ENCODE measurements around the gene TP53INP2.
"Not testable (repeated sequence)": the region's sequence is repeated elsewhere in the genome, so short reads cannot be mapped to it uniquely, and the experiment has no call there.

TP53INP2 gene

DNA sequence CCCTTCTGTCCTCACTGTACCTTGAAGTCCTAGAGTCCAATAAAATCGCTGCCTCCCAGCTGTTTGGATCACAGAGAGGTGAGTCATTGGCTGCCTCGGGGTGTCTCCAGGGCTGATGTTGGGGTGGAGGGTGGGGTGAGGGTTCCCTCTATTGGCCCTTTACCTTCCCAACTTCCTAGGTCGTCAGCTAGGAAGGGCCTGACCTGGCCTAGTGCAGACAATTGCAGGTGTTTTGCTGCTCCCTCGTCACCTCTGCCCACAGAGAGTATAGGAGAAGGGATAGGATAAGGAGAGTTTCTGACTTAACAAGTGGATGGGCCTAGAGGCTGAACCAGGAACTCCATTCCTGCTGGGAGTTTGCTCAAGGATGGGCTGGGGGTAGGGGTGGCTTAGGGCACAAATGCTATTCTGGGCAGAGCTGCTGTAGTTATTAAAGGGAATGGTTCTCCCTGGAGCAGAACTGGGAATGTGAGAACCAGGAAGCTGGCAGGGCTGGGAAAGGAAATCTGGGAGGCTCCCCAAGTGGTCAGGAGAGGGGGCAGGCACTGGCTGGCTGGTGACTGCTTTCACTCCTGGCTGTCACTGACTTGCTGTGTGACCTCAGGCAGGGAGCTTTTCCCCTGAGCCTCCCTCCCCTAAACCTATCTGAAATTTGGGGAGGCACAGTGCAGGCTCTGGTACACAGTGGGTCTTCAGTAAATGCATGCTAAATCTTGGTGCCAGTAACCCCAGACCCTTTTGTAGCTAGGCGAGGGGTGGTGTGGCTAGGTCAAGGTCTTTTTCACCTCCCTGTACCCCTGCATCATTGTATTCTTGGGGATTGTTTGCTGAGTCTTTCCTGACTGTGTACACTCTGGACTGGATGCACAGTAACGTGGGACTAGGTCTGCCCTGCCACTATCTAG, 1.5 kb downstream of the TP53INP2 start:
- no peak for DNase-seq (ENCODE audit: low read depth)

DNA sequence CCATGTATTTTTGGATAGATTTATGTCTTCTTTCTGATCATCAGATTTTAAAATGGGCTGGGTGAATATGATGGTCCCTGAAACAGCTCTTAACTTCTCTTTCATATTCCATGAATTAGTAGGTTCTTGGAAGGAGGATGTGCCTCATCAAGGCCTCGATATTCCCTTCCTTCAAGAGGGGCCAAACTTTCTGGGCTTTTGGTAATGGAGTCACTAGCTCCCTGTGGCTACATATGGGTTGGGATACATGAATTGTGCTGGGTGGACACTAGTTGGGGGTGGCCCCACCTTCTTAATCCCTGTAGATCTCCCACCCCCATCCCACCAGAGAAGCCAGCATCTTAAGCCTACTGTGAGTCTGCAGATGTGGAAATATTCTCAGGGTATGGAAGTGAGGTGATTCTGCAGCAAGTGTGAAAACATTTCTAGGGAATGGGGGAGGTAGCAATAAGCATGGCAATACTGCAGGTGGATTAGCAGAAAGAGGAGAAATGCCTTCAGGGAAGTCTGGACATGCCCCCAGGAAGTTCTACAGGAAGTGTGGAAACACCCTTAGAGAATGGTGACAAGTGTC, 2.2 kb downstream of the TP53INP2 start:
- DNase-seq (ENCODE audit: low read depth) = no peak

DNA sequence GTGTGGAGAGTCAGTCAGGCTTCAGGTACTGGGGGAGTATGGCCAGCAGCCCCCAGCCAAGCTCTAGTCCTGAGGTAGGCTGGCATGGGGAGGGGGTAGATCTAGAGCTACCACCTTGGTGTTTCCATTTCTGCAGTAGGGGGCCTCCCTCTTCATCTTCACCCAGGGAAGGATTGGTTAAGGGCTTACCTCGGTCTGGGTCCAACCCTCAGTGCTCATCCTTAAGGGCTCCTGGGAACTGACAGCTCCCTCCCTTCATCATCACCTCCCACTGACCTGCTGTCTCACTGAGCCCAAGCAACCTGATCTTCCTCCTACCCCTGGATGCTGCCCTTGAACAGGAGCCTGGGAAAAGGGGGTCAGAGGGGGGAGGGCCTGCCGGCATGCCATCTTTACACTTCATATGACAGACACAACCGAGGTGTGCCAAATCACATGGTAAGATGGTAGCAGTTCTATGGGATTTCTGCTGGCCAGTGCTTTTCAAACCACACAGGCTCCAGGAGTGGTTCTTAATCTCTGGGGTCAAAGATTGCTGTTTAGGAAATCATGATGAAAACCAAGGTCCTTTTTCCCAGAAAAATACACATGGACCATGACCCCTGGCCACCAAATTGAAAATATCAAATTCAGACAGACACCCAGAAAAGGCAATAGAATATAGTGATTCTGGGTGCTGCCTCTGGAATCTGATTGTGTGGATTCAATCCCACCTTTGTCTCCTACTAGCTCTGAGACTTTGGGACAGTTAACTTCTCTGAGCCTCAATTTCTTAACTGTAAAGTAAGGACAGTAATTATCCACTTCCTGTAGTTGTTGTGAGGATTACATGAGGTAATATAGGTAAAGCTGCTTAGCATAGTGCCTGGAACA, 3.0 kb downstream of the TP53INP2 start:
- DNase-seq (ENCODE audit: low read depth) = no peak

DNA sequence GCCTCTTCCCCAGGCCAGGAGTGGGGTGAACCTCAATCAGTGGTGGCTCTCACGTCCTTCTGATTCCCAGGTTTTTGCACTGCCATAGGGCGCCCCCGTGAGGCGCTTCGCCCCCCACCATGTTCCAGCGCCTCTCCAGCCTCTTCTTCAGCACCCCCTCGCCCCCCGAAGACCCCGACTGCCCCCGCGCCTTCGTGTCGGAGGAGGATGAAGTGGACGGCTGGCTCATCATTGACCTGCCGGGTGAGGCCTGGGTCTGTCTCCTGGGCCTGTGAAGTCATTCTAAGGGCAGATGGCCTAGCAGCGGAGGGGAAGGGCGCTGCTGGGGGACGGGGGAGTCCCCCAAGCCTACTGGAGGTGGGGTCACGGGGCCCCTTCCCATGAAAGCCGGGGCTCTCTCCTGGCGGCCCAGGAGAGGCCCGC, 4.5 kb downstream of the TP53INP2 start:
- peak; percentile 31 for DNase-seq (ENCODE audit: low read depth)

DNA sequence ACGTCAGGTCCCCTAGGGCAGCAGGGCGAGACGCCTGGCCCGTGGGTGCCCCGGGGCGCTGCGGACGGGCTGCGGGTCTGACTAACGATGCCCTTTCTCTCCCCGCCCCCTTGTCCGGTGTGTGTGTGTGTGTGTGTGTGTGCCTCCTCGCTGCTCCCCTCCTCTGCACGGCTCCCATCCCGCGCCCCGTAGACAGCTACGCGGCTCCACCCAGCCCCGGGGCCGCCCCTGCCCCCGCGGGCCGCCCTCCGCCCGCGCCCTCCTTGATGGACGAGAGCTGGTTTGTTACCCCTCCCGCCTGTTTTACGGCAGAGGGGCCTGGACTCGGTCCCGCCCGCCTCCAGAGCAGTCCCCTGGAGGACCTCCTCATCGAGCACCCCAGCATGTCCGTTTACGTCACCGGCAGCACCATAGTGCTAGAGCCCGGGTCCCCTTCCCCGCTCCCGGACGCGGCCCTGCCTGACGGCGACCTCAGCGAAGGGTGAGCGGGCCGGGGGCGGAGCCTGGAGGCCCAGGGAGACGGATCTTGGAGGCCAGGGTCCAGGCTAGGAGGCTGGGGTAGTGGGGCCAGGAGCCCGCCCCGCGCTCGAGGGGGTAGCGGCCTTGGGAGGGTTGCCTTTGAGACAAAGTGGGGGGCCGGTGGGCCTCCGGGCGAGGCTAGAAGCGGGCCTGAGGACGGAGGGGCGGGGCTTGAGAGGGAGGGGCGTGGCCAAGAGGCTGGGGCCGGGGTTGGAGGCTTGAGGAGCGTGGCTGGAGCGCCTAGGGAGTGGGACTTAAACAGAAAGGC, 5.1 kb downstream of the TP53INP2 start:
- peak; percentile 64 for DNase-seq (ENCODE audit: low read depth)

DNA sequence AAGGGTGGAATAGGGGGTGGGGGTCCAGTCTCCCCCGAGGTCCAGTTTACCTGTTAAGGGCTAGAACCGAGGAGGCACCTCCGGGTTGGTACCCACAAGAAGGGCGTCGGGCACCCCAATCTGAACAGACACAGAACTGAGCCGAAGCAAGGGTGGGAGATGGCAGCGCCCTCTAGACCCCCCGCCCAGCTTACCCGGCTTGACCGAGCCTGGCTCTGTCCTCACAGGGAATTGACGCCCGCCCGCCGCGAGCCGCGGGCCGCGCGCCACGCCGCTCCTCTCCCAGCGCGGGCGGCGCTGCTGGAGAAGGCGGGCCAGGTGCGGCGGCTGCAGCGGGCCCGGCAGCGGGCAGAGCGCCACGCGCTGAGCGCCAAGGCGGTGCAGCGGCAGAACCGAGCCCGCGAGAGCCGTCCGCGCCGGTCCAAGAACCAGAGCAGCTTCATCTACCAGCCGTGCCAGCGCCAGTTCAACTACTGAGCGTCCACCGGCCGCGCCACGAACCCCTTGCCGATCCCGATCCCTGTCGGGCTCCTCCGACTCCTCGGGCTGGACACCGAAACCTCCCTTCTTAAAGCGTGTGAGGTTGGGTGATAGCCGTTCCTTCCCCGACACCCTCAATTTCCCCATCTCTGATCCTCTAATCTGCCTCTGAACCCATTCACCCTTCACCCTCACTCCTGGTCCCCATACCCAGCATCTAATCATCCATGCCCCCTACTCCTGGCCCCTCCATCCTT, 5.9 kb downstream of the TP53INP2 start:
- DNase-seq (ENCODE audit: low read depth) = peak; percentile 42

DNA sequence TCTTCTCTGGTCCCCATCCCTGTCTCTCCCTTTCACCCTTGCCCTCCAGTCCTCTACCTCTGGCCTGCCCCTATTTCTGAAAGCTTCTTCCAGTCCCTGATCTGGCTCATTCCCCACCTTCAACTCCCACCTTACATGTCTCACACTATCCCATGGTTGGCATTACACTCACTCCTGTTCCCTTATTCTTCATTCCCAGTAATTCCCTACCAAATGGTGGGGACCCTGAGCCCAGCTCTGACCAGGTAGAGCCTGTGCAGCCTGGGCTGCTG, 6.4 kb downstream of the TP53INP2 start:
- DNase-seq (ENCODE audit: low read depth) = no peak

DNA sequence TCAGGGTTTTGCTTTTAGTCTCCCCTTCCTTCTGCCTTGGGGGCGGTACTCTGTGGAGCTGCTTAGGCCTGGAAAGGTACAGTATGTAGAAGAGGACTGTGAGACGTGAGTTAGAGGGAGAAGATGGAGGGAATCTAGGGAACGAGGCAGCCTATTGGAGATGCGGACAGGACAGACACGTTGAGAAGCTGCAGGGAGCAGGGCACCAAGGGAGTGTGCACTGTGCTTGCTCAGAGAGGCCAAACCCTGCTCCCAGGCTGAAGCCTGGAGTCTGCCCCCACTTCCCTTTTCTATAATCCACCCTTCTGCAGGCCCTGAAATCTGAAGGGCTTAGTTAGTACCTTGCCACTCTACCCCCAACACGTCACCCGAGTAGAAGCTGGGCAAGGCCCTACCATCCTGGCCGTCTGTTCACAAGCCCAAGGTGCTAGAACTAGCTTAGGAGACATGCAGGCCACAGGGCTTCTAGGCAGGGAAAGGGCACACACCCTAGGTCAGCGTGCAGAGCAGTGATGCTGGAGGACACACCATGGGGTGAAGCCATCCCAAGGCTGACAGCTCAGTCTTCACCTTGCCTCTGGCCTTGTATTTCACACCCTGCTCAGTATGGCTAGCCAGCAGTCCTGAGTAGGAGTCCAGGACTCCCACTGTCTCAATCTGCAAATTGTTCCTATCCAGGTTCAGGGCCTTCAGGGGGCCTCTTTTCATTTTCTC, 6.9 kb downstream of the TP53INP2 start:
- no peak for DNase-seq (ENCODE audit: low read depth)

DNA sequence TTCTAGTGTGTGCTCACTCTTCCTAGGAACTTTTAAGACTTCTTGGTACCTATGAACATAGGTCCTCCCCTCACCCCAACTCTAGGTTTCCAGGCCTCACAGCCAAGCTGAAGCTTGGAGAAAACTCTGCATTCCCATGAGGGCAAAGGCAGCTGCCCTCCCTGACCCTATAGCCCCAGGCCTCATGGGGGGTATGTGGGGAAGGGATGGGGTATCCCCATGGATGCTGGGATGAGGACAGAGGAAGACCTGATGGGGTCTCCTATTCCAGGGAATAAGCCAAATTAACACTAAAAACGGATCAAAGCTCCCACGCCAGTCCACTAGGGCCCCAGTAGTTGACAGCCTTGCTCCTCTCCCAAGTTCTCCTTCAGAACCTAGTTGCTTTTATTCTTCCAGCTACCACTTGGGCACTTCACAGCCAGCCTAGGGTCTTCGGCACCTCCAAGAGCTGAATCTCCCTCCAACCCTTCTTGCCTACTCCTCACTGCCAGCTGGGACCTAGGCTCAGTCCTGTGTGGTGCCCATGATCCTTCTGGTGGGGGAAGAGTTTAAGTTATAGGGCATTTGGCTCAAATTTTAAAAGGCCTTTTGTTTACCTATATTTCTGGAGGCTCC, 7.8 kb downstream of the TP53INP2 start:
- no peak for DNase-seq (ENCODE audit: low read depth)

DNA sequence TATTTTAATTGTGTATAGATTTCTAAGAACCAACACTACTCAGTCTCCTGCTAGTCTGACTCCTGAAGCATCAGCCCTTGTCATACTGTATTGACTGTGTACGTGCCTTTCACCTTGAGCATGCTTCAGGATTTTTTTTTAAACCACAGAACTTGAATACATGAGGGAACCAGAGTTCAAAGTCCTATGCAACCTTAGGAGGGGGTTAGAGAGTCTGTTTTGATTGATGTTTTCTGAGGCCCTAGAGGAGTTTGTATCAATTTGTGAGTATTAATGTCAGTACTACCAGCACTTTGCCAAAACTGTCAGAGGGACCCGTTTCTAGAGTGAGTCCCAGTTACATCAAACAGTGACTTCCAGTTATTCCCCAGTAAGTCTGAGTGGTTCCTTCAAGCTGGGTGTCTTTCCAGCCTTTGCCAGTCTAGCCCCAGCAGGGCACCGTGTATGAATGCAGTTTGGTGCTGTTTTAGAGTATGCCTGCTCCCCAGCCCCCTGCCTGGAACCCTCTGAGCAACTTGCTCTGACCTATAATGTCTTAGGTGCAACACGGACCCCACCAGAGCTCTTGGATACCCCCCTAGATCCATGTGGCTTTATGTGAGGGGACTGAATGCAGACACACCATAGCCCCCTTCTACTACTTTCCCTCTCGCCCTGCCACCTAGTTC, 8.5 kb downstream of the TP53INP2 start:
- DNase-seq (ENCODE audit: low read depth) = no peak

DNA sequence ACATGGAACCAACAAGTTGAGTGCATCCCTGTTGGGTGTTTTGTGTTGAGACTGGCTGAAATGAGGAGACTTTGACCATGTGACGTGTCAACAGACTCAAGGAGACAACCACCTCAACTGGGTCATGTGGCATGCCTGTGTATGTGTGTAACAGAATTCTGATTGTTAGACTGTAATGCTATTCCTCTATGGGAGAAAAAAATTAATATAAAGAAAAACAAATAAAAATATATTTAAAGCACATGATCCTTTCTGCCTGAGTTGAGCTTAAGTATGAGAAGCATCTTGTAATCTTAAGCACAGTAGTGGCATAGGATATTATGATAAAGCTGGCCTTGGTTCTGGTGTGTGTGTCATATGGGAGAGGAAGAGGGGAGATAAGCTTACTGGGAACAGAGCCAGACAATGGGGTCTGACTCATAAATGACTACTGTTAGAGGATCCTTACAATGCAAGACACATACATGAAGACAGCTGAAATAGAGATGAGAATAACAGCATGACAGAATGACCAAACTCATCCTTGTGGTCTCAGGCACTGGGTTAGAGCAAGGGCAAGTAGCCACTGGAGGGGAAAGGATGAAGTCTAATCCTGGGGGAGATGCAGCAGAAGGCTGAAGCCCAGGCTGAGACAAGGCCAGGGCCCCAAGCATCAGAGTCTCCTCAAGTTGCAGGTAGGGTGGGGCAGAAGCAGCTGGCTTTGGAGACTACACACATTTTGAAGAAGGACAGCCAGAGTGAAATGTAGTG, 9.2 kb downstream of the TP53INP2 start:
- no peak for DNase-seq (ENCODE audit: low read depth)

DNA sequence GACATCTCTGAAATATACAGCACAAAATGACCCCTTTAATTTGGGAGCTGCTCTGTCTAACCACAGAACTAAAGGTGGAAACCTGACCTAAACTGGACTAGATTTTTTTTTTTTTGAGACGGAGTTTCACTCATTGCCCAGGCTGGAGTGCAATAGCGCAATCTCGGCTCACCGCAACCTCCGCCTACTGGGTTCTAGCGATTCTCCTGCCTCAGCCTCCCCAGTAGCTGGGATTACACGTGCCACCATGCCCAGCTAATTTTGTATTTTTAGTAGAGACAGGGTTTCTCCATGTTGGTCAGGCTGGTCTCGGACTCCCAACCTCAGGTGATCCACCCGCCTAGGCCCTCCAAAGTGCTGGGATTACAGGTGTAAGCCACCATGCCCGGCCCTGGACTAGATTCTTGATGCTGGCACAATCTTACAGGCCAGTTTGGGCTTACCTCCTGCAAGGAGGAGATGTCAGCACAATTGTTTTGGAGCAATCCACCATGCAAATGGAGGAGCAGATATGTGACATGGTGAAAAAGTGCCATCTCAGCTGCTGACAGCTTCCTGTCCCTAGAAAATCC, 9.9 kb downstream of the TP53INP2 start:
- not testable (repeated sequence) for DNase-seq (ENCODE audit: low read depth)

DNA sequence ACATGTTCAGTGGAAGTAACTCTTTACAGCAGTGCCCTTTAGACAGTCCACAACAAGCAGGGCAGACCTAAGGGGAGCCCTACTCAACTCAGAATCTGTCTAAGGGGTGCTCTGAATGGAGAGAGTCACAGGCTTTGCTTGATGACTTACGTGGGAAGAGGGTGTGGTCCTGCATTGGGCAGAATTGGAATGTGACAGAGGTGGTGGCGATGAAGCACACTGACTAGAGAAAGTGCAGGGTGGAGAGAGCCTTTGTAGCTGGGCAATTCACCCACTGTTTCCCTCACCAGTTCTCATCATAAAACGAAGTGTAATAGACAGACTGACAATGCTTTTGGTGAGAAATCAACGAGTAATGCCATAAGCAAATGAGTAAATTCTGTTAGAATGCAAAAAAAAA, 11.2 kb downstream of the TP53INP2 start:
- DNase-seq (ENCODE audit: low read depth) = no peak

DNA sequence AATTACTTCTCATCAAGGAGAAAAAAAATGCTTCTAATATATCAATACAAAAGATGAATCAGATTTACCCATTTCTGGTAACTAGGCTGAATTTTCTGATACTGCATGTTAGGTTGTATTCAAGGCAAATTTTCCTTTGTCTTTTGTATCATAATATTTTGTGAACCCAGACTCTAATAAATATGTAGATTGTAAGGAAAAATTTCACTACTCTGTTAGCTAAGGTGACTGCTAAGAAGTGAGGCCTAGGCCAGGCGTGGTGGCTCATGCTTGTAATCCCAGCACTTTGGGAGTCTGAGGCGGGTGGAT, 12.7 kb downstream of the TP53INP2 start:
- DNase-seq (ENCODE audit: low read depth) = no peak

DNA sequence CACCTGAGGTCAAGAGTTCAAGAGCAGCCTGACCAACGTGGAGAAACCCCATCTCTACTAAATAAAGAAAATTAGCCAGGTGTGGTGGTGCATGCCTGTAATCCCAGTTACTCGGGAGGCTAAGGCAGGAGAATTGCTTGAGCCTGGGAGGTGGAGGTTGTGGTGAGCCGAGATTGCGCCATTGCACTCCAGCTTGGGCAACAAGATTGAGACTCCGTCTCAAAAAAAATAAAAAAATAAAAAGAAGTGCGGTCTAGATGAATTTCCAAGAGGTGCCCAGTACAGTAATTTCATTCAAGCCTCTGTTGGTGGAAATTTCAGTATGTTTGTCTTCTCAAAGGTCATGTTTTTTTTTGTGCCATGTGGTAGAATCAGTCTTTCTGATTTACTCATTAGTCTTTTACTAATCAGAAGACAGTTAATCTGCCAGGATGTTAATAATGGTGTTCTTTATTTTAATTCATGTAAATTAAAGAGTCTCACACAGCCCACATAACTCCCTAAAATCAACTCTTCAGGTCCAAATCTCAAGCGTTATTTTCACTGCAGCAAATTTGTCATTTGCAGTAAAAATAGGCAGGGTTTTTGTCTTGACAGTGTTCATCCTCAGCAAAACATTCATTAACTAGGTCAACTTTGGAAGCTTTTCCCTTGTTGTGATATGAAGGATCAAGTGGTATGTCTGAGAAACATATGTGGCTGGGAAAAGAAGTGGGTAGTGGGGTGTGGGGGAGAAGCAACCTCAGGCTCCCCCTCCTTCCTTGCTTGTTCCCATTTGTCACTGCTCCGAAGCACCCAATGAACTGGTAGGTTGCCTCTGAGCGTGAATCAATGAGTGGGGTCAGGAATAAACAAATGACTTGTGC, 13.3 kb downstream of the TP53INP2 start:
- DNase-seq (ENCODE audit: low read depth) = no peak

DNA sequence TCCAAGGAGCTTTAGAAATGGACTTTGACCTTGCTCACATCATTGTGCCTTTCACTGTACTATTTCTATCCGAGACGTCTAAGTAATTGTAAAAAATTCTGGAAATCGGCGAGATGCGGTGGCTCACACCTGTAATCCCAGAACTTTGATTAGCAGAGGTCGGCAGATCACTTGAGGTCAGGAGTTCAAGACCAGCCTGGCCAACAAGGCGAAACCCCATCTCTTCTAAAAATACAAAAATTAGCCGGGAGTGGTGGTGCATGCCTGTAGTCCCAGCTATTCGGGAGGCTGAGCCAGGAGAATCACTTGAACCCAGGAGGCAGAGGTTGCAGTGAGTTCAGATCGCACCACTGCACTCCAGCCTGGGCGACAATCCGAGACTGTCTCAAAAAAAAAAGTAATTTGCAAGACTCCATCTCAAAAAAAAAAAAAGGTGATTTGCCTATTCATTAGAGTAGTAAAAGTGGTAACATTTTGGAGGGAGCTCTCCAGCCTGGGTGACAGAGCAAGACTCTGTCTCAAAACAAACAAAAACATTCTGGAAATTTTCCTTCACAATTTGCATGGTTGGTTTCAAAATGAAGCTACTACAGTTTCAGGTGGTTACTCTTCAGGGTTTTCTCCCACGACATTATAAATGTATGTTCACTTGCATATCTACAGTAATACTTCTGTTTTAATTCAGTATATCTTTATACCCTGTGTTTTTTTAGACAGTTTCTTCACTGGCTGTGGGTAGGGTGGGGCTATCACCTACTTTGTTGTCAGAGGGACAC, 15.3 kb downstream of the TP53INP2 start:
- DNase-seq (ENCODE audit: low read depth) = not testable (repeated sequence)

DNA sequence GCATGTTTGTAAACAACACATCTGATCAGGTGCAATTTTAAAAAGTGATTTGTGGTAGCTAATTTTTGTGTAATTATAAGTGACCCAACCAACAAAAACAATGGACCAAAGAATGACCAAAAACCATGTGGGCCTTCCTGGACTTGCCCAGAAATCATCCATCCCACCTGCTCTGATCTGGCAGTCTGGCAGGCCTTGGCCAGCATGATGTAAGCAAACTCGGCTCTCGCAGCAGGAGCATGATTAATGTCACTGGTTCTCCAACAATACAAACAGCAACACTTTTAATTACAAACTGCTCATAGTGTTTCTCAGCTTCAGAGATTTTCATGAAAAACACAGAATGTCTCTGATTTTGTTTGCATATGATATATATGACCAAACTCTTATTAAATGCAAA, 16.1 kb downstream of the TP53INP2 start:
- no peak for DNase-seq (ENCODE audit: low read depth)

Data from activated T-helper 9 cell treated with anti-CD3 and anti-CD28 coated beads, Interleukin-2, amount 50 U/mL, for 16 hours (primary cell).